ENCODE measurements around the gene PIH1D2.

DNA sequence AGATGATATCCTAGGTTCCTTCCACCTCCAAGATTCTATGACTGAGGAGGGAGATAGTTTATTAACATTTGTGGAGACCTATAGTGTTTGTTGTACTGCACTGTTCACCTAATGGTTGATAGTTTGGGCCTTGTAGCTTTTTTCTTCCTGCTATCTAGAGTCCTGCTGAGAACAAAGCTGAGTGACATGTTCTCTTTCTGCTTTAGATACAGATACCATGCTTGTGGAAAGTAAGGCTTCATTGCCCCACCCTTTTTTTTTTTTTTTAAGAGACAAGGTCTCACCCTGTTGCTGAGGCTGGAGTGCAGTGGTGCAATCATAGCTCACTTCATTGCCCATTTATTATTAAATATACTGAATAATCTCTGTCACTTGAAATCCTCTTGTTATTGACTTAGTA, 36.3 kb downstream of the PIH1D2 start:
- TF ChIP-seq, protein P1, sequence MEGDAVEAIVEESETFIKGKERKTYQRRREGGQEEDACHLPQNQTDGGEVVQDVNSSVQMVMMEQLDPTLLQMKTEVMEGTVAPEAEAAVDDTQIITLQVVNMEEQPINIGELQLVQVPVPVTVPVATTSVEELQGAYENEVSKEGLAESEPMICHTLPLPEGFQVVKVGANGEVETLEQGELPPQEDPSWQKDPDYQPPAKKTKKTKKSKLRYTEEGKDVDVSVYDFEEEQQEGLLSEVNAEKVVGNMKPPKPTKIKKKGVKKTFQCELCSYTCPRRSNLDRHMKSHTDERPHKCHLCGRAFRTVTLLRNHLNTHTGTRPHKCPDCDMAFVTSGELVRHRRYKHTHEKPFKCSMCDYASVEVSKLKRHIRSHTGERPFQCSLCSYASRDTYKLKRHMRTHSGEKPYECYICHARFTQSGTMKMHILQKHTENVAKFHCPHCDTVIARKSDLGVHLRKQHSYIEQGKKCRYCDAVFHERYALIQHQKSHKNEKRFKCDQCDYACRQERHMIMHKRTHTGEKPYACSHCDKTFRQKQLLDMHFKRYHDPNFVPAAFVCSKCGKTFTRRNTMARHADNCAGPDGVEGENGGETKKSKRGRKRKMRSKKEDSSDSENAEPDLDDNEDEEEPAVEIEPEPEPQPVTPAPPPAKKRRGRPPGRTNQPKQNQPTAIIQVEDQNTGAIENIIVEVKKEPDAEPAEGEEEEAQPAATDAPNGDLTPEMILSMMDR (conservative IDR thresholded peaks at IDR 0.05; ENCODE audit: low read depth, low read length): no peak
- TF ChIP-seq EZH2 (IDR thresholded peaks at IDR 0.05; ENCODE audit: low read length, unreplicated experiment): no peak
